ENCODE measurements around the gene HOXA3.

Gene HOXA3

DNA sequence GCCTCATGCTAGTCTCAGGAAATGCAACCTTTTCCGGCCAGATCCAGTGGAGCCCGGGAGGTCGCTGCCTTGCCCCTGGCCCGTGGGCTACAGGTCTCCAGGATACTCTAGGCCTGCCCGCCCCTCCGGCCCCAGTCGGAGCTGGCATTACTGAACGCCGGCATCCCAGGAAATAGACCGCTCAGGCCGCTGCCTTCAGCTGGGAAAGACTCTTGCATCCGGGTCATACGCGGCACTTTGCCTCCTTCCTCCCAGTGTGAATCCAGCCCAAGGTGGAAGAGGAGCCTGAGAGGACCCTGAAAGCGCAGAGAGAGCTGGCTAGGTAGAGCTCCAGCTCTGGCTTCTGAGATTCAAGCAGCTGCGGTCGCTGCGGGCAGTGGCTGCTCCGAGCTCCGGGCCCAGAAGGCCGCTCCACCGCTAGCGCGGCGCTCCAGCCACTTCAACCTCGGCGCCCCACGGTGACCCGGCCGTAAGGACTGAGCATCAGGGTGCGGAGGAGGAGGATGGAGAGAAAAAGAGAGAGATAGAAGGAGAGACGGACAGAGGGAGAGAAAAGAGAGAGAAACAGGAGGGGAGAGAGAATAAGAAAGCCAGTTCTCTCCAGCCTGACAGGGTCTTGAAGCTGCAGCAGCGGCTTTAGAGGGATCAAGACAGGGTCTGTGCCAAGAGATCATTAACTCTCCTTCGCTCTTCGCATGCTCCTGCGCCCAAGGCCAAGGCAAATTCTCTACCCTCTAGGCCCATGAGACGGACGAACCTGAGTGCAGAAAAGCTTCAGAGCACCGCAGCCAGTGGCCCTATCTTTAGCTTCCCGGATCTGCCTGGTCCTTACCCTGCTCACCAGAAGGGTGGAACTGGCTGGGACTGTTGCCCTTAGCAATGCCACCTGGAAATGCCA is 23.5 kb upstream of the HOXA3 start:
- peaks cover 97% of the 10 kb centered on the region for H3K27me3 ChIP-seq (ENCODE audit: control insufficient read depth, insufficient read depth, low read length)
- no peak overlapping the region for H3K4me3 ChIP-seq (ENCODE audit: low read length)
- no peak overlapping the region for H3K27ac ChIP-seq (ENCODE audit: low read length)
- H3K36me3 ChIP-seq (ENCODE audit: control insufficient read depth, insufficient read depth, low read length): no peaks in the 10 kb centered on the region
- H3K4me1 ChIP-seq (ENCODE audit: control insufficient read depth, insufficient read depth, low read length): peaks cover 4% of the 10 kb centered on the region; the same call in 1 of the 2 replicates
- DNase-seq (ENCODE audit: low read depth, low spot score): no peak
- WGBS (ENCODE audit: insufficient coverage, insufficient read length): no CpG with 5 or more reads among the region's 40 CpGs
- no peaks in the 10 kb centered on the region for H3K9me3 ChIP-seq (ENCODE audit: control insufficient read depth, insufficient read depth, low read length)

DNA sequence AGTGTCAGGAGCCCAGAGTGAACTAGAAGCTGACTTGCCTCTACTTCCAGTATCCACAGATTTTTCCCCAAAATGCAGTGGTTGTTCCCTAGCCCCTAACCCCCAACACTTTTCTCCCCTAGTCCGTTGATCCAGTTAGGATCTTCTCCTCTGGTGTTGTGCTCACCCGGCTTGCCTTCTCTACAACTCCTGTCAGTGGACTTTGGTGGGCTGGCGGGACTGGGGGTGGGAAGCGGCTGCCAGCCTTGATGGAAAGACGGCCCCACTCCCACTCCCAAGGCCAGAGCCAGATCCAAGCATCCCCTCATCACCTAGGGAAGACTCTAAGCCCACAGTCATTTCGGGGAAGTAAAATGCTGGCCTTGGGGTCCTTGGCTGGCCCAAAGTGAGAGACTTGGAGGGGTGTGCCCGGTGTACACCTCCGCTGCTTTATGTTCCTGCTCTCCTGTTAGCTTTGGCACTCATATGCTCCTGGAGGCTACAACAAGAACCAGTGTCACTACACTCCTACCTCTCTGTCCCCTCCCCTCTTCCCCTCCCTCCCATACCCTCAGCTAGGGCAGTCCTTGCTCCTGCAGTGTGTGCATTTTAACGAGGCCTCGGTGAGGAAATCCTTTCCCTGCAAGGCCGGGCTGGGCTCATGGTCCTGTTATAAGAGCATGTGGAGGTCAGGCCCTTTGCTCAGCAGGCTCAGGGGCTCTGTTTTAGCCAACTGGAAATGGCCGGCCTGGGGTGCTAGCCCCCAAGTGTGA is 22.7 kb upstream of the HOXA3 start:
- peaks cover 92% of the 10 kb centered on the region for H3K27me3 ChIP-seq (ENCODE audit: control insufficient read depth, insufficient read depth, low read length)
- H3K27ac ChIP-seq (ENCODE audit: low read length): no peak overlapping the region
- WGBS (ENCODE audit: insufficient coverage, insufficient read length): no CpG with 5 or more reads among the region's 12 CpGs
- no peak overlapping the region for H3K4me3 ChIP-seq (ENCODE audit: low read length)
- no peaks in the 10 kb centered on the region for H3K36me3 ChIP-seq (ENCODE audit: control insufficient read depth, insufficient read depth, low read length)
- peaks cover 4% of the 10 kb centered on the region; the same call in 1 of the 2 replicates for H3K4me1 ChIP-seq (ENCODE audit: control insufficient read depth, insufficient read depth, low read length)
- H3K9me3 ChIP-seq (ENCODE audit: control insufficient read depth, insufficient read depth, low read length): no peaks in the 10 kb centered on the region
- no peak for DNase-seq (ENCODE audit: low read depth, low spot score)

DNA sequence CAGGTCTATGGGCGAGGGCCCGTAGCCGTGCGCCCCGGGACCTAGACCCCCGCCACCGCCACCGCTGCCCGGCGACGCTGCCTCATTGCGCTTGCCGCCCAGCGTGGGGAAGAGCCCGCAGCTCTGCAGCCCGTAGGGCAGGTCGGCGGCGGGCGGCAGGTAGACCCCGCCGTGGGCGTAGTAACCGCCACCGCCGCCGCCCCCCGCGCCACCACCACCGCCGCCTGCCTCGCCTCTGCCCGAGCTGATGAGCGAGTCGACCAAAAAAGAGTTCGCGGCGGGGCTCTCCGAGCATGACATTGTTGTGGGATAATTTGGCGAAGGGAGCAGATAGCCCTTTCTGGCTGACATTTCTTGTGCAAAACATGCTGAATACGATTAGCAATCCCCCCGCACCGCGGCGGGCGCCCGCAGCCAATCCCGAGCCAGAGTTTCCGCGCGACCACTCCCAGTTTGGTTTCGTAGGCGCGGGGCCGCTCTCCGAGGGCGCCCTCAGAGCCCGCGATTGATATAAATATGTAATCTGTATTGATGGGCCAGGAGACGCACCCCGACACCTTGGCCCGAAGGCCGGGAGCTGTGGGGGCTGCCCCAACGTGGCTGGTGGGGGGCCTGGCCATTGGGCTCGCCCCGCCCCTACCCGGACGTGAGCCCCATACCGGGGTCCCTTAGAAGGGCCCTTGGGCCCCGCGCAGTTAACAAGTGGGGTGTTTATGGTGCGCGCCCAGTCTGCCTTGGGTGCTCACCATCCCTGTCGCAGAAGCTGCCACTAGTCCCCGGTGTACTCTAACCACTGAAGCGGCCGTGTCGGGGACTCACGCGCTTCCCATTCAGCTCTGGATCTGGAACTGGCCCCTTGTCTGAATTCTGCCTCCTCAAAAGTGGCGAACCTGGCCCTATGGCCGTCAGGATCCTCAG is 21.8 kb upstream of the HOXA3 start, which contains the start of gene HOXA10:
TSS of gene HOXA10 (minus strand) at position 365 of the 918 bp plus-strand sequence. CDS start at position 351, 14 bp downstream.
- H3K9me3 ChIP-seq (ENCODE audit: control insufficient read depth, insufficient read depth, low read length): no peaks in the 10 kb centered on the region
- no CpG with 5 or more reads among the region's 82 CpGs for WGBS (ENCODE audit: insufficient coverage, insufficient read length)
- H3K36me3 ChIP-seq (ENCODE audit: control insufficient read depth, insufficient read depth, low read length): no peaks in the 10 kb centered on the region
- H3K27me3 ChIP-seq (ENCODE audit: control insufficient read depth, insufficient read depth, low read length): peaks cover 92% of the 10 kb centered on the region
- peaks cover 4% of the 10 kb centered on the region; the same call in 1 of the 2 replicates for H3K4me1 ChIP-seq (ENCODE audit: control insufficient read depth, insufficient read depth, low read length)
- H3K27ac ChIP-seq (ENCODE audit: low read length): no peak within 1 kb of the TSS
- no peak within 1 kb of the TSS; the same call in 1 of the 2 replicates for H3K4me3 ChIP-seq (ENCODE audit: low read length)
- no peak for DNase-seq (ENCODE audit: low read depth, low spot score)

DNA sequence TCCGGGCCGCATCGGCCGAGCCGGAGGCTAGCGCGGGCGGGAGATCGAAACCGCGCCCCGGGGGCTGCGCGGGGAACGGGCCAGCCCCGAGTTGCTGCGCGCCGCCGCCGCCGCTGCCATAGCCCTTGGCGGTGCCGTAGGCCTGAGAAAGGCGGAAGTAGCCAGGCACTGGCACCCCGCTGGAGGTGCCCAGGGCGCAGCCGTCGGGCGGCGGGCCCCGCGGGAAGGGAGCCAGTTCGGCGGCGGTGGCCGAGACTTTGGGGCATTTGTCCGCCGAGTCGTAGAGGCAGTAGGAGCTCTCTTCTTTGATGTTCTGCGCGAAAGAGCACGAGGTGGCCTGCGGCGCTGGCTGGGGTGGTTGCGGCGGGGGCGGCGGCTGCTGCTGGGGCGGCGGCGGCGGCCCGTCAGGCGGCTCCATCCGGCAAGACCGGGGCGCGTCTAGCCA is 21.1 kb upstream of the HOXA3 start:
- no CpG with 5 or more reads among the region's 59 CpGs for WGBS (ENCODE audit: insufficient coverage, insufficient read length)
- no peak for DNase-seq (ENCODE audit: low read depth, low spot score)
- no peaks in the 10 kb centered on the region for H3K9me3 ChIP-seq (ENCODE audit: control insufficient read depth, insufficient read depth, low read length)
- H3K4me3 ChIP-seq (ENCODE audit: low read length): no peak overlapping the region; the same call in 1 of the 2 replicates
- H3K4me1 ChIP-seq (ENCODE audit: control insufficient read depth, insufficient read depth, low read length): peaks cover 4% of the 10 kb centered on the region; the same call in 1 of the 2 replicates
- H3K36me3 ChIP-seq (ENCODE audit: control insufficient read depth, insufficient read depth, low read length): no peaks in the 10 kb centered on the region
- H3K27ac ChIP-seq (ENCODE audit: low read length): no peak overlapping the region
- peaks cover 92% of the 10 kb centered on the region for H3K27me3 ChIP-seq (ENCODE audit: control insufficient read depth, insufficient read depth, low read length)

DNA sequence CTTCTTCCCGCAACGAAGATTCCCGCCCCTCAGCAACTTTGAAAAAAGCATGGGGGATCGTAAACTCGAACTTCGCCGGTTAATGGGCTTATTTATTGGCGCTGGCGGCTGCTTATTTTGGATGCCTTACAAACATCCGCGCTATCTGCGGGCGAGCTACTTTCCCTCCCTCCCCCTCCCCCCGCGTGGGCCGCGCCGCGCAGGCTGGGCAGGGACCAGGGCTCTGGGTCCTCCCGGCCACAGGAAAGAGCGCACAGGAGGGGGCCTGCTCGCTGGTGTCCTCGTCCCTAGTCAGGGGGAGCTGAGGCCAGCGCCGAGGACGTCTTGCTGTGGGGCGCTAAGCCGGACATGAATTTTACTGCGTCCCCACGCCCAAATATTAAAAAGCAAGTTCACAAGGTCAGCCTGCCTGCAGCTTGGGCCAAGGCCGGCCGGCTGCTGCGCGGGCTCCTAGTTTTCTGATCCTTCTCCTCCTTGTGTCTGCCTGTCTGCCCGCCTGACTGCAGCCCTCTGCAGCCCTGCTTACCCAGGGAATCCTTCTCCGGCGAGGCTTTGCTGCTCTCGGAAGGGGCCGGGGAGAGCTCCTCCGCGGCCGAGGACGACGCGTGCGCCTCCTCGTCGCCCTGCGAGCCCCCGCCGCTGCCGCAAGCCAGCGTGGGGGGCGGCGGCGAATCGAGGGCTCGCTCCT is 20.6 kb upstream of the HOXA3 start:
- no CpG with 5 or more reads among the region's 58 CpGs for WGBS (ENCODE audit: insufficient coverage, insufficient read length)
- Histone ChIP-seq H3K27me3 (ENCODE audit: control insufficient read depth, insufficient read depth, low read length) (peaks cover 92% of the 10 kb centered on the region), H3K9me3 (ENCODE audit: control insufficient read depth, insufficient read depth, low read length) (no peaks in the 10 kb centered on the region), H3K4me1 (ENCODE audit: control insufficient read depth, insufficient read depth, low read length) (peaks cover 4% of the 10 kb centered on the region; the same call in 1 of the 2 replicates), H3K27ac (ENCODE audit: low read length) (no peak overlapping the region), H3K36me3 (ENCODE audit: control insufficient read depth, insufficient read depth, low read length) (no peaks in the 10 kb centered on the region), H3K4me3 (ENCODE audit: low read length) (no peak overlapping the region)
- no peak for DNase-seq (ENCODE audit: low read depth, low spot score)

DNA sequence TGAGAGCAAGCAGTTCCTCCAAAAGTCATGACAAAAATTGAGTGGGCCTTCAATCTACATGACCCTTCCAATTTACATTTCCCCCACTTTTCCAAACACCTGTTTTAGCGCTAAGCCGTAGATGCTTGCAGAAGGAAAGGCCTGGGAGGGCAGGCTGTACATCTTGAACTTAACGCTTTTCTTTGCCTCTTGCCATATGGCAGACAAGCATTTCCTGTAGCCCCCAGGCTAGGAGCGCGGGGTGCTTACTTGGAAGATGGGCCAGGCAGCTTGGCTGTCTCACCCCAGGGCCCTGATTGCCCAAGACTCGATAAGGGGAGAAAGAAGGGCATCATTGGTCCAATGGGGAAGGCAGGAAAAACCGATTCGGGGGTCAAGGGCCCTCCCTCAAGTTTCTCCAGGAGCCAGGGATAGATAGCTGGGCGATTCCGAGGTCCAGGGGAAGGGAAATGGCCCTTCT is 20.0 kb upstream of the HOXA3 start:
- Histone ChIP-seq H3K36me3 (ENCODE audit: control insufficient read depth, insufficient read depth, low read length) (no peaks in the 10 kb centered on the region), H3K4me3 (ENCODE audit: low read length) (no peak overlapping the region), H3K9me3 (ENCODE audit: control insufficient read depth, insufficient read depth, low read length) (no peaks in the 10 kb centered on the region), H3K27ac (ENCODE audit: low read length) (no peak overlapping the region), H3K27me3 (ENCODE audit: control insufficient read depth, insufficient read depth, low read length) (peaks cover 92% of the 10 kb centered on the region), H3K4me1 (ENCODE audit: control insufficient read depth, insufficient read depth, low read length) (peaks cover 4% of the 10 kb centered on the region; the same call in 1 of the 2 replicates)
- WGBS (ENCODE audit: insufficient coverage, insufficient read length): no CpG with 5 or more reads among the region's 10 CpGs
- no peak for DNase-seq (ENCODE audit: low read depth, low spot score)

DNA sequence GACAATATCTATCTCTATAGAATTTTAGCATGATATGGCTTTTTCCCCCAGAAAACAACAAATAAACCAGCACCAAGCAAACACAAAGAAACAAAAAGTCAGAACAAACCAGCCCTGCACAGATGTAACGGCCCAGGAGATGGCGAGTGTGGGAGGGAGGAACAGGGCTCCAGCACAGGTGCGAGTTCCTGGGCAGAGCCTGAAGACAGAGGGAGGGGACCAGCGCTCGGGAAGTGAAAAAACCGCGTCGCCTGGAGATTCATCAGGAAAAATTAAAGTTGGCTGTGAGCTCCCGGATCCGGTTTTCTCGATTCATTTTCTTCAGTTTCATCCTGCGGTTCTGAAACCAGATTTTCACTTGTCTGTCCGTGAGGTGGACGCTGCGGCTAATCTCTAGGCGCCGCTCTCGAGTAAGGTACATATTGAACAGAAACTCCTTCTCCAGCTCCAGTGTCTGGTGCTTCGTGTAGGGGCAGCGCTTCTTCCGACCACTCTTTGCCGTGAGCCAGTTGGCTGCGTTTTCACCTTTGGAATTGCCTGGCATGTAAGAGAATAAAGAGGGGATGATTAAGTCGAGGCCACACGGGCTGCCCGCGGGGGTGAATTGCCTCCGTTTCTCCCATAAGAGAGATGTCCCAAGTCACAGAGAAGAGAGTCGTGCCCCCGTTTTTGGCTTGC is 19.4 kb upstream of the HOXA3 start:
- no peak for DNase-seq (ENCODE audit: low read depth, low spot score)
- Histone ChIP-seq H3K4me1 (ENCODE audit: control insufficient read depth, insufficient read depth, low read length) (peaks cover 4% of the 10 kb centered on the region; the same call in 1 of the 2 replicates), H3K9me3 (ENCODE audit: control insufficient read depth, insufficient read depth, low read length) (no peaks in the 10 kb centered on the region), H3K4me3 (ENCODE audit: low read length) (no peak overlapping the region), H3K36me3 (ENCODE audit: control insufficient read depth, insufficient read depth, low read length) (no peaks in the 10 kb centered on the region), H3K27ac (ENCODE audit: low read length) (no peak overlapping the region), H3K27me3 (ENCODE audit: control insufficient read depth, insufficient read depth, low read length) (peaks cover 92% of the 10 kb centered on the region)
- no CpG with 5 or more reads among the region's 30 CpGs for WGBS (ENCODE audit: insufficient coverage, insufficient read length)

DNA sequence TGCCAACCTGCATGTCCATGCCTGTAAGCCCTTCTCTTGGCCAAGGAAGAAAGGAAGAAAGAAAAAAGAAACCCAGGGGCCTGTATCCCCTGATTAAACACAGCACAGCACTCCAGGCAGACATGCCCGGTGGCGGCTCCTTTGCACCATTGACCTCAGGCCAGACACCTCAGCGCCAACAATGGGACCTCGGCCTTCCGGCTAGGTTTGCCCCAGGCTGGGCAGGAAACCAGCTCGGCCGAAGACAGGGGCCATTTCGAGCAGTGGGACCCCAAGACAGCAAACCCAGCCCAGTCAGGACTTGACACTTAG is 18.9 kb upstream of the HOXA3 start:
- Histone ChIP-seq H3K27ac (ENCODE audit: low read length) (no peak overlapping the region), H3K4me1 (ENCODE audit: control insufficient read depth, insufficient read depth, low read length) (peaks cover 4% of the 10 kb centered on the region; the same call in 1 of the 2 replicates)
- DNase-seq (ENCODE audit: low read depth, low spot score): no peak

More for the DNA sequence above, 18.9 kb upstream of the HOXA3 start:
- Histone ChIP-seq H3K36me3 (ENCODE audit: control insufficient read depth, insufficient read depth, low read length) (no peaks in the 10 kb centered on the region), H3K27me3 (ENCODE audit: control insufficient read depth, insufficient read depth, low read length) (peaks cover 92% of the 10 kb centered on the region), H3K4me3 (ENCODE audit: low read length) (no peak overlapping the region), H3K9me3 (ENCODE audit: control insufficient read depth, insufficient read depth, low read length) (no peaks in the 10 kb centered on the region)
- WGBS (ENCODE audit: insufficient coverage, insufficient read length): no CpG with 5 or more reads among the region's 8 CpGs

All from iPS DF 6.9 (cell line).